Measurements from ENCODE around the gene OR2T4.

OR2T4 gene

GRCh38 chr1:248361121-248361715 is at the start of gene OR2T4:
Gene OR2T4 (plus strand): TSS chr1:248361665. CDS start chr1:248361665, 0 bp downstream.
- no peak within 1 kb of the TSS for H3K9ac ChIP-seq (ENCODE audit: low read depth, low read length)
- no peaks in the 10 kb centered on the region for H3K27me3 ChIP-seq (ENCODE audit: insufficient read depth, low read length)
- no peak within 1 kb of the TSS for H3K27ac ChIP-seq (ENCODE audit: low read length)
- no peaks in the 10 kb centered on the region for H3K36me3 ChIP-seq (ENCODE audit: insufficient read depth, low read depth, low read length)
- H3K4me3 ChIP-seq (ENCODE audit: low read length): no peak within 1 kb of the TSS; the same call in 1 of the 2 replicates
- no peaks in the 10 kb centered on the region for H3K4me1 ChIP-seq (ENCODE audit: insufficient read depth, low read length)
- H3K9me3 ChIP-seq (ENCODE audit: insufficient read depth, low read depth, low read length): peaks cover 98% of the 10 kb centered on the region

- Histone ChIP-seq H3K9ac (ENCODE audit: low read depth, low read length) (no peak overlapping the region), H3K27me3 (ENCODE audit: insufficient read depth, low read length) (no peaks in the 10 kb centered on the region), H3K36me3 (ENCODE audit: insufficient read depth, low read depth, low read length) (no peaks in the 10 kb centered on the region), H3K4me1 (ENCODE audit: insufficient read depth, low read length) (no peaks in the 10 kb centered on the region), H3K9me3 (ENCODE audit: insufficient read depth, low read depth, low read length) (peaks cover 91% of the 10 kb centered on the region), H3K4me3 (ENCODE audit: low read length) (no peak overlapping the region; the same call in 1 of the 2 replicates), H3K27ac (ENCODE audit: low read length) (no peak overlapping the region)
Observed at GRCh38 chr1:248316796-248317195, 44.7 kb upstream of the OR2T4 start.

- no peaks in the 10 kb centered on the region for H3K4me1 ChIP-seq (ENCODE audit: insufficient read depth, low read length)
- no peak within 1 kb of the TSS for H3K27ac ChIP-seq (ENCODE audit: low read length)
- peaks cover 95% of the 10 kb centered on the region for H3K9me3 ChIP-seq (ENCODE audit: insufficient read depth, low read depth, low read length)
- H3K36me3 ChIP-seq (ENCODE audit: insufficient read depth, low read depth, low read length): no peaks in the 10 kb centered on the region
- no peaks in the 10 kb centered on the region for H3K27me3 ChIP-seq (ENCODE audit: insufficient read depth, low read length)
- H3K4me3 ChIP-seq (ENCODE audit: low read length): no peak within 1 kb of the TSS
- H3K9ac ChIP-seq (ENCODE audit: low read depth, low read length): no peak within 1 kb of the TSS
Observed at GRCh38 chr1:248324468-248324867, 37.0 kb upstream of the OR2T4 start, which contains the start of gene OR2M7. Gene OR2M7 (minus strand): TSS chr1:248324568. CDS start chr1:248324568, 0 bp downstream.

- Histone ChIP-seq H3K4me1 (ENCODE audit: insufficient read depth, low read length) (no peaks in the 10 kb centered on the region), H3K27me3 (ENCODE audit: insufficient read depth, low read length) (no peaks in the 10 kb centered on the region), H3K27ac (ENCODE audit: low read length) (no peak overlapping the region), H3K9ac (ENCODE audit: low read depth, low read length) (no peak overlapping the region), H3K36me3 (ENCODE audit: insufficient read depth, low read depth, low read length) (no peaks in the 10 kb centered on the region), H3K9me3 (ENCODE audit: insufficient read depth, low read depth, low read length) (peaks cover 77% of the 10 kb centered on the region), H3K4me3 (ENCODE audit: low read length) (no peak overlapping the region)
Observed at GRCh38 chr1:248343451-248343850, 18.0 kb upstream of the OR2T4 start.

- Histone ChIP-seq H3K27me3 (ENCODE audit: insufficient read depth, low read length) (no peaks in the 10 kb centered on the region), H3K27ac (ENCODE audit: low read length) (no peak within 1 kb of the TSS), H3K36me3 (ENCODE audit: insufficient read depth, low read depth, low read length) (no peaks in the 10 kb centered on the region), H3K4me3 (ENCODE audit: low read length) (no peak within 1 kb of the TSS; the same call in 1 of the 2 replicates), H3K9ac (ENCODE audit: low read depth, low read length) (no peak within 1 kb of the TSS), H3K4me1 (ENCODE audit: insufficient read depth, low read length) (no peaks in the 10 kb centered on the region), H3K9me3 (ENCODE audit: insufficient read depth, low read depth, low read length) (peaks cover 91% of the 10 kb centered on the region)
Observed at GRCh38 chr1:248348475-248348874, 13.0 kb upstream of the OR2T4 start, which contains the start of gene OR14C36. Gene OR14C36 (plus strand): TSS chr1:248348775. CDS start chr1:248348775, 0 bp downstream.

GRCh38 chr1:248359415-248359814 is 2.0 kb upstream of the OR2T4 start:
- no peaks in the 10 kb centered on the region for H3K4me1 ChIP-seq (ENCODE audit: insufficient read depth, low read length)

DNA sequence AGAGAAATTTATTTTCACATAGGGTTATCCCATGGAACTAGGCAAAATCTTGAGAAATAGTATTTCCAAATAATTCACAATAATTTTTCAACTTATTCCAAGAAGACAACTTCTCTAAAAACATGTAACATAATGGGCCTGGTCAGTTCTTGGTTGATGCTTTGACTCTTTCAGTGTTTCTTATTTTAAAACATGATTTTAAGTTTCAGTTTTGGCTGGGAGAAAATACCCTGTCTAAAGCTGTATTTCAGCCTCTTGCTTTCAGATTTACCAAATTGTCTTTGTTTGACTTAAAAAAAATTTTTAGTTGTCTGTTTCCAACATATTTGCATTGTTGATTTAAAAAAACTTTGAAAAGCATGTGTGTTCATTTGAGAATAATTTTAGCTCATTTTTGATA is 5.1 kb downstream of the OR2T4 start:
- peaks cover 96% of the 10 kb centered on the region for H3K9me3 ChIP-seq (ENCODE audit: insufficient read depth, low read depth, low read length)
- H3K27me3 ChIP-seq (ENCODE audit: insufficient read depth, low read length): no peaks in the 10 kb centered on the region
- no peaks in the 10 kb centered on the region for H3K4me1 ChIP-seq (ENCODE audit: insufficient read depth, low read length)
- H3K4me3 ChIP-seq (ENCODE audit: low read length): no peak overlapping the region
- no peaks in the 10 kb centered on the region for H3K36me3 ChIP-seq (ENCODE audit: insufficient read depth, low read depth, low read length)
- no peak overlapping the region for H3K9ac ChIP-seq (ENCODE audit: low read depth, low read length)
- no peak overlapping the region for H3K27ac ChIP-seq (ENCODE audit: low read length)

More at GRCh38 chr1:248359415-248359814, 2.0 kb upstream of the OR2T4 start:
- H3K9me3 ChIP-seq (ENCODE audit: insufficient read depth, low read depth, low read length): peaks cover 96% of the 10 kb centered on the region
- no peaks in the 10 kb centered on the region for H3K27me3 ChIP-seq (ENCODE audit: insufficient read depth, low read length)
- H3K36me3 ChIP-seq (ENCODE audit: insufficient read depth, low read depth, low read length): no peaks in the 10 kb centered on the region
- no peak overlapping the region for H3K4me3 ChIP-seq (ENCODE audit: low read length)
- no peak overlapping the region for H3K9ac ChIP-seq (ENCODE audit: low read depth, low read length)
- no peak overlapping the region for H3K27ac ChIP-seq (ENCODE audit: low read length)

GRCh38 chr1:248372394-248372793 is 10.9 kb downstream of the OR2T4 start:
- Histone ChIP-seq H3K4me3 (ENCODE audit: low read length) (no peak overlapping the region), H3K27ac (ENCODE audit: low read length) (no peak overlapping the region), H3K9ac (ENCODE audit: low read depth, low read length) (no peak overlapping the region), H3K9me3 (ENCODE audit: insufficient read depth, low read depth, low read length) (peaks cover 98% of the 10 kb centered on the region), H3K4me1 (ENCODE audit: insufficient read depth, low read length) (no peaks in the 10 kb centered on the region), H3K27me3 (ENCODE audit: insufficient read depth, low read length) (no peaks in the 10 kb centered on the region), H3K36me3 (ENCODE audit: insufficient read depth, low read depth, low read length) (no peaks in the 10 kb centered on the region)

GRCh38 chr1:248373761-248374160 is 12.3 kb downstream of the OR2T4 start:
- Histone ChIP-seq H3K4me1 (ENCODE audit: insufficient read depth, low read length) (no peaks in the 10 kb centered on the region), H3K36me3 (ENCODE audit: insufficient read depth, low read depth, low read length) (no peaks in the 10 kb centered on the region), H3K9ac (ENCODE audit: low read depth, low read length) (no peak overlapping the region), H3K27me3 (ENCODE audit: insufficient read depth, low read length) (no peaks in the 10 kb centered on the region), H3K4me3 (ENCODE audit: low read length) (no peak overlapping the region), H3K27ac (ENCODE audit: low read length) (no peak overlapping the region), H3K9me3 (ENCODE audit: insufficient read depth, low read depth, low read length) (peaks cover 97% of the 10 kb centered on the region)

DNA sequence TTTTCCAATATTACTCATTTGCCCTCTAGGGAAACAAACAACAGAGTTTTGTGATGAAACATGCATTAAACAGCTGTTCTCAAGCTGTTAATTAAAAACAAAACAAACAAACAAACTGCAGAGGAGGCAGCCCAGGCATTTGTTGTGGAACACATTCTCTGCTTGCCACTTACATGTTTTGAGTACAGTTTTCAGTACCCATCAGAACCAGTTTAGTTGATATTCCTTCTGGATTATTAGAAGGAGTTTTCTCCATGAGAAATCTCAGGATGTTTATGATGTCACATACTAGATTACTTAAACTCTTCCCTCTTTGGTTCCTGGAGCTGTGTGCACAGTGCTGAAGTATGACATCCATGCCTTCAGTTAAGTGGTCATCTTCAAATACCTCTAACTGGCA is 14.0 kb downstream of the OR2T4 start, which contains the start of gene OR2T6:
OR2T6 (plus strand) TSS at position 301 of the 400 bp plus-strand sequence. CDS start 11,863 bp downstream, outside the sequence.
- H3K36me3 ChIP-seq (ENCODE audit: insufficient read depth, low read depth, low read length): no peaks in the 10 kb centered on the region
- H3K9me3 ChIP-seq (ENCODE audit: insufficient read depth, low read depth, low read length): peaks cover 92% of the 10 kb centered on the region
- no peak within 1 kb of the TSS for H3K4me3 ChIP-seq (ENCODE audit: low read length)
- no peak within 1 kb of the TSS for H3K9ac ChIP-seq (ENCODE audit: low read depth, low read length)
- no peaks in the 10 kb centered on the region for H3K27me3 ChIP-seq (ENCODE audit: insufficient read depth, low read length)
- no peak within 1 kb of the TSS for H3K27ac ChIP-seq (ENCODE audit: low read length)
- H3K4me1 ChIP-seq (ENCODE audit: insufficient read depth, low read length): no peaks in the 10 kb centered on the region

- no peaks in the 10 kb centered on the region for H3K4me1 ChIP-seq (ENCODE audit: insufficient read depth, low read length)
- H3K27ac ChIP-seq (ENCODE audit: low read length): no peak overlapping the region
- no peaks in the 10 kb centered on the region for H3K36me3 ChIP-seq (ENCODE audit: insufficient read depth, low read depth, low read length)
- H3K27me3 ChIP-seq (ENCODE audit: insufficient read depth, low read length): no peaks in the 10 kb centered on the region
- H3K9ac ChIP-seq (ENCODE audit: low read depth, low read length): no peak overlapping the region
- peaks cover 85% of the 10 kb centered on the region for H3K9me3 ChIP-seq (ENCODE audit: insufficient read depth, low read depth, low read length)
- no peak overlapping the region; the same call in 1 of the 2 replicates for H3K4me3 ChIP-seq (ENCODE audit: low read length)
Observed at GRCh38 chr1:248376916-248377315, 15.5 kb downstream of the OR2T4 start.

DNA sequence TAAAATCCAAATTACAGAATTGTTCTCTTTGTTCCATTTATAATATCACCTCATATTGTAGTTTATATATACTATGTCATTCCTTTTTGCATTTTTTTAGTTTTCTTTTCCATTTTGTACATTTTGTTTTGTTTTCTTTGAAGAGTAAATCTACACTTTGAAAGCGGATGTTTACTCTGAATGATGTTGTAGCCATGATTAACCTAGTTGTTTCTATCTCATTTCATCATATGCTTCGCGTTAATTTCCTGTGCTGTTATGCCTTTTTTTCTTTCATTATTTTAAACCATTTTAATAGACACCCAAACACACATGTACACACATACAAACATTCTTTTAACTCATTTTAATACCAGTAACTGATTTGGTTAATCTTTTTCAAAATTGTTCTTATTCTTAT is 19.4 kb downstream of the OR2T4 start:
- Histone ChIP-seq H3K4me3 (ENCODE audit: low read length) (no peak overlapping the region), H3K36me3 (ENCODE audit: insufficient read depth, low read depth, low read length) (no peaks in the 10 kb centered on the region), H3K9ac (ENCODE audit: low read depth, low read length) (no peak overlapping the region), H3K4me1 (ENCODE audit: insufficient read depth, low read length) (no peaks in the 10 kb centered on the region), H3K27me3 (ENCODE audit: insufficient read depth, low read length) (no peaks in the 10 kb centered on the region), H3K9me3 (ENCODE audit: insufficient read depth, low read depth, low read length) (peaks cover 74% of the 10 kb centered on the region), H3K27ac (ENCODE audit: low read length) (no peak overlapping the region)
